IPS DF 6.9 (cell line): ENCODE results near the gene SLIT3.

ENCODE experiments used
- DNase-seq: peaks from one replicate; pipeline ENCODE4 v3.0.0-alpha.2; 2013; ENCODE audit warnings: low read depth, low spot score
- H3K27ac ChIP-seq: one replicate; pipeline ENCODE4 v1.5.1; 2013; ENCODE audit warnings: low read length, control low read depth
- H3K27me3 ChIP-seq: 2 replicates; pipeline ENCODE4 v1.6.1; 2013; ENCODE audit warnings: mild to moderate bottlenecking, low read length; ENCODE audit not compliant: control insufficient read depth, insufficient read depth
- H3K36me3 ChIP-seq: 2 replicates; pipeline ENCODE4 v1.6.1; 2013; ENCODE audit warnings: low read length; ENCODE audit not compliant: control insufficient read depth, insufficient read depth
- H3K4me1 ChIP-seq: 2 replicates; pipeline ENCODE4 v1.6.1; 2013; ENCODE audit warnings: low read length; ENCODE audit not compliant: control insufficient read depth, insufficient read depth
- H3K4me3 ChIP-seq: 2 replicates; pipeline ENCODE4 v1.5.1; 2013; ENCODE audit warnings: mild to moderate bottlenecking, low read length
- H3K9me3 ChIP-seq: 2 replicates; pipeline ENCODE4 v1.6.1; 2013; ENCODE audit warnings: low read length, inconsistent platforms; ENCODE audit not compliant: control insufficient read depth, insufficient read depth
- WGBS: extraction: QIAGEN DNeasy Blood & Tissue Kit; methylation state at CpG from one replicate; pipeline ENCODE4 v1.1.7; 2013; ENCODE audit warnings: mixed read lengths, missing lambda C conversion rate; ENCODE audit not compliant: insufficient read length, insufficient coverage; 5-methylcytosine and 5-hydroxymethylcytosine counted together

Gene SLIT3

DNA sequence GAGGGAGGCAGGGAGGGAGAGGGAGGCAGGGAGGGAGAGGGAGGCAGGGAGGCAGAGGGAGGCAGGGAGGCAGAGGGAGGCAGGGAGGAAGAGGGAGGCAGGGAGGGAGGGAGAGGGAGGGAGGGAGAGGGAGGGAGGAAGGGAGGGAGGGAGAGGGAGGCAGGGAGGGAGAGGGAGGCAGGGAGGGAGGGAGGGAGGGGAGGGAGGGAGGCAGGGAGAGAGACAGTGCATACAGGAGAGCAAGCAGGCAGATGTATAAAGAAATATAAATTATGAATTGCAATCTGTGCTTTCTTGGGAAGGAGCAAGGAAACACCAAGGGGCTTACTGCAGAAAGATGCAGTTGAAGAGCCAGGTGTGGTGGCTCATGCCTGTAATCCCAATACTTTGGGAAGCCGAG, 574.6 kb downstream of the SLIT3 start:
- H3K4me3 ChIP-seq, result no peak overlapping the region
- peaks cover 3% of the 10 kb centered on the region for H3K4me1 ChIP-seq
- no peaks in the 10 kb centered on the region for H3K27me3 ChIP-seq
- no peaks in the 10 kb centered on the region for H3K36me3 ChIP-seq
- no peak overlapping the region for H3K27ac ChIP-seq
- no peak for DNase-seq
- no peaks in the 10 kb centered on the region for H3K9me3 ChIP-seq
- WGBS, result no CpG with 5 or more reads among the region's 1 CpG

DNA sequence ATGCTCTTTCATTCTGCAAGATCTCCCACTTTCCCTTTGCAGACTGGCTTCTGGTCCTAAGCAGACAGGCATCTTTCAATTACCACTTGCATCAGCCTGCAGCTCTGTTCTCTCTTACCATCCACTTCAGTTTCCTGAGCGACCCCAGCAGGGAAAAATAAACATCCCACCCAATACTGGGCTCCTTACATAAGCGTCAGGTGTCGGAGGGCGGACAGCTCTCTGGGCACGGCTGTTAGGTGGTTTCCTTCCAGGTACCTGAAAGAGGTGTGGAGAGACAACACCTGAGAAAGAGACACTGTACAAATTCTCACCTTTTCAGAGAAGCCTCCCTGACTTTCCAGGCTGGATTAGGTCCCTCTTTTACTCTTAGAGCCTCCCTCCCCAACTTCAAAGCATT, 576.7 kb downstream of the SLIT3 start:
- Histone ChIP-seq H3K27me3 (no peaks in the 10 kb centered on the region), H3K4me3 (no peak overlapping the region), H3K4me1 (peaks cover 3% of the 10 kb centered on the region), H3K36me3 (no peaks in the 10 kb centered on the region), H3K27ac (no peak overlapping the region), H3K9me3 (no peaks in the 10 kb centered on the region)
- WGBS, result no CpG with 5 or more reads among the region's 5 CpGs
- no peak for DNase-seq

- WGBS, result 100% methylated on average over 2 of the region's 3 CpGs
Measured at GRCh38 chr5:168723037-168723436, 577.9 kb downstream of the SLIT3 start.

GRCh38 chr5:168721966-168722365, 579.0 kb downstream of the SLIT3 start:
- Histone ChIP-seq H3K9me3 (no peaks in the 10 kb centered on the region), H3K36me3 (no peaks in the 10 kb centered on the region), H3K27me3 (no peaks in the 10 kb centered on the region), H3K4me1 (no peaks in the 10 kb centered on the region), H3K27ac (no peak overlapping the region), H3K4me3 (no peak overlapping the region)
- WGBS, result no CpG with 5 or more reads among the region's 7 CpGs
- no peak for DNase-seq

More at GRCh38 chr5:168723037-168723436, 577.9 kb downstream of the SLIT3 start:
- no peak for DNase-seq
- Histone ChIP-seq H3K27ac (no peak overlapping the region), H3K4me1 (peaks cover 3% of the 10 kb centered on the region), H3K4me3 (no peak overlapping the region), H3K27me3 (no peaks in the 10 kb centered on the region), H3K9me3 (no peaks in the 10 kb centered on the region), H3K36me3 (no peaks in the 10 kb centered on the region)

- WGBS, result no CpG with 5 or more reads among the region's 5 CpGs
Measured at GRCh38 chr5:168721002-168721753, 579.8 kb downstream of the SLIT3 start.

GRCh38 chr5:168720575-168720974, 580.4 kb downstream of the SLIT3 start:
- H3K4me3 ChIP-seq, result no peak overlapping the region
- no CpG with 5 or more reads among the region's 9 CpGs for WGBS
- no peak for DNase-seq
- no peaks in the 10 kb centered on the region for H3K27me3 ChIP-seq
- no peaks in the 10 kb centered on the region for H3K9me3 ChIP-seq
- H3K36me3 ChIP-seq, result no peaks in the 10 kb centered on the region
- no peak overlapping the region for H3K27ac ChIP-seq
- no peaks in the 10 kb centered on the region for H3K4me1 ChIP-seq

More at GRCh38 chr5:168721002-168721753, 579.8 kb downstream of the SLIT3 start:
- Histone ChIP-seq H3K9me3 (no peaks in the 10 kb centered on the region), H3K4me3 (no peak overlapping the region), H3K36me3 (no peaks in the 10 kb centered on the region), H3K27me3 (no peaks in the 10 kb centered on the region), H3K27ac (no peak overlapping the region), H3K4me1 (no peaks in the 10 kb centered on the region)
- no peak for DNase-seq

- Histone ChIP-seq H3K27me3 (no peaks in the 10 kb centered on the region), H3K4me3 (no peak overlapping the region), H3K36me3 (no peaks in the 10 kb centered on the region), H3K4me1 (peaks cover 2% of the 10 kb centered on the region; the same call in 1 of the 2 replicates), H3K9me3 (no peaks in the 10 kb centered on the region), H3K27ac (no peak overlapping the region)
- no peak for DNase-seq
- no CpG with 5 or more reads among the region's 4 CpGs for WGBS
Measured at GRCh38 chr5:168714046-168714445, 586.9 kb downstream of the SLIT3 start.

- no peak overlapping the region for H3K27ac ChIP-seq
Measured at GRCh38 chr5:168713051-168713450, 587.9 kb downstream of the SLIT3 start.

DNA sequence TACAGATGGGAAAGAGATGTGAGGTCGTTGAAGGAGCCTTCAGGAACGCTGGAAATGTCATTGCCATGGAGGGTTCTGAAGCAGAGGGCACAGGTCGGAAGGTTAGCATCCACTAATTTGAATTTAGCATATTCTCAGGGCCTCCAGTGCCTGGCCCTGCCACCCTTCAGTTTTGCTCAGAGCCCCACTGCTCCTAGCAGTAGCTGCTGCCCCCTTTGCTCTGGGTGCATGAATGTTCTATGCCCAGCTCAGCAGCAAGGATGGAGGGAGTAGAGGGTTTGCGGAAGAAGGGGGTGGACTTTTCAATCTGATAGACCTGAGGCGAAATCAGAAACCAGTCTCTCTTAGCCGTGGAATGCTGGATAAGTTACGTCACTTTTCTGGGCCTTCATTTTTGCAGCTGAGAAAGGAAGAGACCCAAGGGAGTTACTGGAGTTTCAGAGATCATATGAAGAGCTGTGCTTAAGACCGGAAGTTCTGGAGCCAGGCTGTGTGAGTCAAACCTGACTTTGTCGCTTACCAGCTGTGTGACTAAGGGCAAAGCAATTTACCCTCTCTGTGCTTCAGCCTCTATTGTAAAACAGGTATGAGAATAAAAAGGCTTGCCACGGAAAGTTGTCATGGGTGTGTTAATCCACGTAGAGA, 588.5 kb downstream of the SLIT3 start:
- H3K27me3 ChIP-seq, result no peaks in the 10 kb centered on the region
- no peak overlapping the region for H3K4me3 ChIP-seq
- no peak overlapping the region for H3K27ac ChIP-seq
- no CpG with 5 or more reads among the region's 11 CpGs for WGBS
- H3K4me1 ChIP-seq, result peaks cover 2% of the 10 kb centered on the region; the same call in 1 of the 2 replicates
- no peak for DNase-seq
- no peaks in the 10 kb centered on the region for H3K36me3 ChIP-seq
- H3K9me3 ChIP-seq, result no peaks in the 10 kb centered on the region

More at GRCh38 chr5:168713051-168713450, 587.9 kb downstream of the SLIT3 start:
- peaks cover 2% of the 10 kb centered on the region; the same call in 1 of the 2 replicates for H3K4me1 ChIP-seq
- no peak overlapping the region for H3K4me3 ChIP-seq
- H3K36me3 ChIP-seq, result no peaks in the 10 kb centered on the region
- H3K9me3 ChIP-seq, result no peaks in the 10 kb centered on the region
- H3K27me3 ChIP-seq, result no peaks in the 10 kb centered on the region
- DNase-seq, result no peak
- no CpG with 5 or more reads among the region's 10 CpGs for WGBS

GRCh38 chr5:168710706-168711105, 590.2 kb downstream of the SLIT3 start:
- Histone ChIP-seq H3K4me1 (peaks cover 2% of the 10 kb centered on the region; the same call in 1 of the 2 replicates), H3K4me3 (no peak overlapping the region), H3K27me3 (no peaks in the 10 kb centered on the region), H3K9me3 (no peaks in the 10 kb centered on the region), H3K36me3 (no peaks in the 10 kb centered on the region), H3K27ac (no peak overlapping the region)
- WGBS, result no CpG with 5 or more reads among the region's 9 CpGs
- DNase-seq, result no peak
